PFSK-1 (cell line): Measurements from ENCODE around the gene FOXN1.

Experiments
- FOXP2 ChIP-seq: optimal IDR thresholded peaks from 2 replicates; pipeline ENCODE3; 2011; ENCODE audit warnings: borderline replicate concordance, control low read depth, inconsistent platforms; ENCODE audit not compliant: insufficient read depth; ENCODE audit errors: extremely low read length, extremely low read depth
- POLR2AphosphoS5 ChIP-seq: IDR thresholded peaks from 2 replicates; pipeline ENCODE4 v1.6.1; 2012; ENCODE audit warnings: low read depth, mild to moderate bottlenecking, control low read depth, low read length, moderate library complexity
- SIN3A ChIP-seq: IDR thresholded peaks from 2 replicates; pipeline ENCODE4 v1.6.1; 2012; ENCODE audit warnings: mild to moderate bottlenecking, low read length, moderate library complexity, borderline replicate concordance; ENCODE audit not compliant: insufficient read depth
- TAF1 ChIP-seq: IDR thresholded peaks from 2 replicates; pipeline ENCODE4 v1.6.1; 2012; ENCODE audit warnings: low read length, control low read depth, borderline replicate concordance; ENCODE audit not compliant: insufficient read depth
- TF ChIP-seq, protein P1 (sequence below), 2 experiments: IDR thresholded peaks; 2 replicates each; pipeline versions ENCODE4 v1.6.1 to v1.8.0; 2011 to 2012; ENCODE audit warnings: low read depth in 2 of 2, low read length in 2 of 2, control low read depth in 1 of 2, inconsistent platforms in 1 of 2, mild to moderate bottlenecking in 1 of 2, moderate library complexity in 1 of 2; ENCODE audit not compliant: insufficient read depth in 1 of 2

Gene FOXN1

DNA sequence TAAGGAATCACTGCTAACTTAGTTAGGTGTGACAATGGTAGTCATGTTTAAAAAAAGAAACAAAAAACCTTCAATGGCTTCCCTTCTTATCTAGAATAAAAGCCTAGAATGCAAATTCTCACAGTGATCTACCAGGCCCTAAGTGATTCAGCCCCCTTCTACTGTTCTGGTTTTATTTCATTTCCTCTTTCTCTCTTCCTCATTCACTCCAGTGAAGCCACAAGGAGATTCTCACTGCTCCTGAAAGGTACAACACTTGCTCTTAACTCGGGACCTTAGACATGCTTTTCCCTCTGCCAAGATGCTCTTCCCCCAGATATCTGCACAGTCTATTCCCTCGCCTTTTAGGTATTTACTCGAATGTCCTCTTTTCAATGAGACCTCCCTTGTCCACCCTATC is 61.5 kb downstream of the FOXN1 start:
- TF ChIP-seq SIN3A, result no peak
- no peak for TF ChIP-seq POLR2AphosphoS5
- TF ChIP-seq, protein P1, sequence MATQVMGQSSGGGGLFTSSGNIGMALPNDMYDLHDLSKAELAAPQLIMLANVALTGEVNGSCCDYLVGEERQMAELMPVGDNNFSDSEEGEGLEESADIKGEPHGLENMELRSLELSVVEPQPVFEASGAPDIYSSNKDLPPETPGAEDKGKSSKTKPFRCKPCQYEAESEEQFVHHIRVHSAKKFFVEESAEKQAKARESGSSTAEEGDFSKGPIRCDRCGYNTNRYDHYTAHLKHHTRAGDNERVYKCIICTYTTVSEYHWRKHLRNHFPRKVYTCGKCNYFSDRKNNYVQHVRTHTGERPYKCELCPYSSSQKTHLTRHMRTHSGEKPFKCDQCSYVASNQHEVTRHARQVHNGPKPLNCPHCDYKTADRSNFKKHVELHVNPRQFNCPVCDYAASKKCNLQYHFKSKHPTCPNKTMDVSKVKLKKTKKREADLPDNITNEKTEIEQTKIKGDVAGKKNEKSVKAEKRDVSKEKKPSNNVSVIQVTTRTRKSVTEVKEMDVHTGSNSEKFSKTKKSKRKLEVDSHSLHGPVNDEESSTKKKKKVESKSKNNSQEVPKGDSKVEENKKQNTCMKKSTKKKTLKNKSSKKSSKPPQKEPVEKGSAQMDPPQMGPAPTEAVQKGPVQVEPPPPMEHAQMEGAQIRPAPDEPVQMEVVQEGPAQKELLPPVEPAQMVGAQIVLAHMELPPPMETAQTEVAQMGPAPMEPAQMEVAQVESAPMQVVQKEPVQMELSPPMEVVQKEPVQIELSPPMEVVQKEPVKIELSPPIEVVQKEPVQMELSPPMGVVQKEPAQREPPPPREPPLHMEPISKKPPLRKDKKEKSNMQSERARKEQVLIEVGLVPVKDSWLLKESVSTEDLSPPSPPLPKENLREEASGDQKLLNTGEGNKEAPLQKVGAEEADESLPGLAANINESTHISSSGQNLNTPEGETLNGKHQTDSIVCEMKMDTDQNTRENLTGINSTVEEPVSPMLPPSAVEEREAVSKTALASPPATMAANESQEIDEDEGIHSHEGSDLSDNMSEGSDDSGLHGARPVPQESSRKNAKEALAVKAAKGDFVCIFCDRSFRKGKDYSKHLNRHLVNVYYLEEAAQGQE (IDR thresholded peaks at IDR 0.05; ENCODE audit: insufficient read depth in 1 of 2, low read depth in 2 of 2, low read length in 2 of 2), result no peak
- TF ChIP-seq TAF1, result no peak
- TF ChIP-seq FOXP2, result no peak

DNA sequence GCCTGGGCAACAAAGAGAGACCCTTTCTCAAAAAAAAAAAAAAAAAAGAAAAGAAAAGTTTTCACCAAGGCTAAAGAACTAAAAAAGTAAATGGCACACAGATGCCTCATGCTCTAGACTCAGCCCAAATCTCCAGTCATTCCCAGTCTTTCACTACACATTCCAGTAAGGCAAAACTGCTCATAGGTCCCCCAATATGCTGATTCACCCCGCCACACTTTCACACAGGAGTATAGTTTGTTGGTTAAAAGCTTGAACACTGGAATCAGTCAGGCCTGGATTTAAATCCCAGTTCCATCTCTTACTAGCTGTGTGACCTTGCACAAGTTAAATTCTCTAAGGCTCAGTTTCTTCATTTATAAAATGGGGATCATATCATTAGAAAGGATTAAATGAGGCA is 63.3 kb downstream of the FOXN1 start:
- TF ChIP-seq POLR2AphosphoS5, result no peak
- no peak for TF ChIP-seq TAF1
- TF ChIP-seq, protein P1 (IDR thresholded peaks at IDR 0.05; ENCODE audit: insufficient read depth in 1 of 2, low read depth in 2 of 2, low read length in 2 of 2), result no peak
- TF ChIP-seq SIN3A, result no peak
- no peak for TF ChIP-seq FOXP2

DNA sequence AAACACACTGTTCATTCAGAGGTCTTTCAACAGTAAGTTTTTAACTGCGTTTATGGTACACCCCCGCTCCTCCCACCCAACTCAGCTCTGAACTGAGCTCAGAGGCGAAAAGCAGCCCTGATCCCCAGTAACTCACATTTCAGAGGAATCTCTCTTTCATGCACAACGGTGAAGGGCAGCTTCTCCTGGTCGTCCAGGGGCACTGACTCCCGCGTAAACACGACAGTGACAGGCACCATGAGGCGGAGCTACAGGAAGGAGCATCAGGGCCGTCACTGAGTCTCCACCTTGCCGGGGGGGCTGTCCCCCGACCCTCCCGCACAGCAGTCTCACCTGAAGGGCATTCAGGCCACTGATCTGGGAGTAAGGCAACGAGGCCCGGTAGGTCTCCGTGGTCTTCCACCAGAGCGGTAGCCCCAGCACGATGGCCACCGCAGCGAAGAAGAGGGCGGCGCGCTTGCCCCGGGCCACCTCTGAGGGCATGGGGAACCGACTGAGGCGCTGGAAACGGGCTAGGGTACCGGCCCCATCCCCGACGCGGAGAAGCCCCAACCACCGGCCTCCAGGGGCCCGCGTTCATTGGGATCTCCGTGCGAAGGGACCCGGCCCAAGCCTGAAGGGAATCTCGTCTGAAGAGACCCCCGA is 64.7 kb downstream of the FOXN1 start:
- TF ChIP-seq FOXP2, result peak; percentile 66
- TF ChIP-seq POLR2AphosphoS5, result no peak
- peak; percentile 56; the same call in 1 of the 2 replicates for TF ChIP-seq SIN3A

DNA sequence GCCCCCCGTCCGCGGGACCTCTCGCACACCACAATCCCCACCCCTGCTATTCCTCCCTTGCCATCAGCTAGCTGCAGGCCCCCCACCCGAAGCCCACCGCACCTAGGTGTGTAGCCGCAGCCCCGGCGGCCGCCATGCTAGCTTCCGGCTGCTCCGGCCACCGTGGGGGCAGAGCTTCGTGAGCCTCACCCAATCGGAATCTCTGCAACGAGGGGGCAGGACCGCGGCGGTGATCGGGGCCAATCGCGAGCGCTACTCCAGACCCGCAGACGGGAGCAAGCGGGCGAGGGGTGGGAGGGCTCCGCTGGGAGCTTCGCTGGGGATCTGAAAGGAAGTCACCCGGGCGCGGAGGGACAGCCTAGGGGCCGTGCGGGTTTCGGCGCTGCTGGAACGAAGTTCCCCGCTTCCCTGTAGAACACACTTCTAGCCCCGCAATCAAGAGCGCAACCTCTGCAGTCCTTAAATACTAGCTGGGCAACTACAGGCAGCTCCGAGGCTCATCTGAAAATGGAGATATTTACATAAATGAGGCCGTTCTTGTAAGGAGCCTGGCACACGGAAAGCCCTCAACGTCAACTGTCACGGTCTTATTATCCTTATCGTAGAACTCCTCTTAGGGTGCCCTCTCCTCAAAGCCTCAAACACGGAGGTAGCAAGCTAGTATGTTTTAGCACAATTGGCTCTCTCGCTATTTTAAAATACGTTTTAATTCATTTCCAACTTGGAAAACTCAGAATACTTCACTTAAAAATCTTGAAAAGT is 65.4 kb downstream of the FOXN1 start, which contains the start of gene PIGS:
TSS of gene PIGS (minus strand) at position 164 of the 762 bp plus-strand sequence. CDS start at position 136, 28 bp downstream.
- TF ChIP-seq, protein P1 (IDR thresholded peaks at IDR 0.05; ENCODE audit: insufficient read depth in 1 of 2, low read depth in 2 of 2, low read length in 2 of 2), result no peak
- TF ChIP-seq SIN3A (no peak), POLR2AphosphoS5 (peak; percentile 89), FOXP2 (peak; percentile 22), TAF1 (peak; percentile 78; the same call in 1 of the 2 replicates)

DNA sequence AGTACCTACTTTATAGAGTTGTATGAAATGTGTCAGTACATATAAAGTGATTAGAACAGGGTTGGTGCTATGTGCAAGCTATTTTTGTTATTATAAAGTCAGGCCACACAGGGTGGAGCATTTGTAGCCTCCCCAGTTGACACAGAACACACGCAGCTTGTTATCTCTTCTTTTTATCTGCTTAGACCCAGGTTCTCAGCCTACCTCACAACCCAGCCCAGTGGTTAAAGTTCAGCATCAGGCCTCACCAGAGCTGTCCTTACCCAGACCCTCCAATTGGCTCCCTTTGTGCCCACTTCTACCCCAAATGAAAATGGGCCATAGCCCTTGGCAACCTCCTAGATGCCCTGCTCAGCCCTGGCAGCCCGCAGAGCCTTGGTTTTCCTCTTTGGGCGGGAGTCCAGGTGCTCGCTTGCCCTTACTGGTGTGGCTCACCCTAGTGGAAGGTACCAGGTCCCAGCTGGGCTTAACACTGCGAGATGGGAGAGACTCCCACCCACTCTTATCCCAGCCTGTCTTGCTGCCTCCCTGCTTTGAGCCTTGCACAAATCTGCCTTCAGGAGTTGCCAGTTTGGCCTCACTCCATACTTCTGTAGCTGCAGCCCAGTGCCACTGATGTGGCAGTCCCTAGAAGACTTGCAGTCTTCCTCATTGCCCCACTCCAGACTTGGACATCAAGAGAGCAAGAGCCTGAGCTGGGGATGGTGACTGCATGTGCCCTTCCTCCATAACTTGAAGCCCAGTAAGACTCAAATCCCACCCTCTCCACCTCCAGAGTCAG is 66.3 kb downstream of the FOXN1 start:
- TF ChIP-seq, protein P1 (IDR thresholded peaks at IDR 0.05; ENCODE audit: insufficient read depth in 1 of 2, low read depth in 2 of 2, low read length in 2 of 2), result no peak
- no peak for TF ChIP-seq FOXP2
- no peak for TF ChIP-seq SIN3A
- TF ChIP-seq TAF1, result no peak
- TF ChIP-seq POLR2AphosphoS5, result no peak
